ENCODE data around the gene ALK.

Gene ALK

DNA sequence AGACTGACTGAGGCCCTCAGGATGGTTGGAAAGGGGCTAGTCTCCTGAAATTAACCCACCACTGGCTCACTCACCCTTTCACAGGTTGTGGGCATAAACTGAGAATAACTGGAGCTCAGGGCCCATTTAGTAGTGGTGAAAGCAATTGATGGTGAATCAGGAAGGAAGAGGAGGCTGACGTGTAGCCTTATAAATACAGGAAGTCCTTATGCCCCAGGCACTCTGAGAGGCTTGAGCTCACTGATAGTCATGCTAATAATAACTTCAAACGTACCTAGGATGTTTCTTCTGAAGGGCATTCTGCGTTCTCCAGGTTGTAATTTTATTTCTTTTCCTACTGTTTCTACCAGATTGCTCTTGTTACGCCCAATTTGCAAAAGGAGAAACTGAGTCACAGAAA lies 477.8 kb downstream of the ALK start:
- FAIRE-seq = no peak

DNA sequence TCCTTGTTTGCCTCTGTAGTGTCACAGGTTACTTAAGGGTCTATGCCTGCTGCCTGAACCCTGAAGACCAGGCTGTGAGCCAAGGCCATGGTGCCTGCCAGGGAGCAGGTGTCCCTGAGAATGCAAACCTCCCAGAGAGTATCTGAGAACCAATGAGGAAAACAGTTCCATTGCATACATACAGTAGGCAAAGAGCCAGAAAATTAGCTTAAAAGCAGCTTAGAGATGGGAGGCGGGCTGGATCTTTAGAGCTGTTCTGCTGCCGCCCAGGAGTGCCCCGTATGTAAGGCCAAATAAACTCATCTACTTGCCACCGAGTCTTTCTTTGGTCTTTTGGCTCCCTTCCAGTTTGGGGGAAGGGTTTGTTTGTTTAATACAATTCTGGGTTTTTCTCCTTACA lies 478.2 kb downstream of the ALK start:
- no peak for FAIRE-seq

DNA sequence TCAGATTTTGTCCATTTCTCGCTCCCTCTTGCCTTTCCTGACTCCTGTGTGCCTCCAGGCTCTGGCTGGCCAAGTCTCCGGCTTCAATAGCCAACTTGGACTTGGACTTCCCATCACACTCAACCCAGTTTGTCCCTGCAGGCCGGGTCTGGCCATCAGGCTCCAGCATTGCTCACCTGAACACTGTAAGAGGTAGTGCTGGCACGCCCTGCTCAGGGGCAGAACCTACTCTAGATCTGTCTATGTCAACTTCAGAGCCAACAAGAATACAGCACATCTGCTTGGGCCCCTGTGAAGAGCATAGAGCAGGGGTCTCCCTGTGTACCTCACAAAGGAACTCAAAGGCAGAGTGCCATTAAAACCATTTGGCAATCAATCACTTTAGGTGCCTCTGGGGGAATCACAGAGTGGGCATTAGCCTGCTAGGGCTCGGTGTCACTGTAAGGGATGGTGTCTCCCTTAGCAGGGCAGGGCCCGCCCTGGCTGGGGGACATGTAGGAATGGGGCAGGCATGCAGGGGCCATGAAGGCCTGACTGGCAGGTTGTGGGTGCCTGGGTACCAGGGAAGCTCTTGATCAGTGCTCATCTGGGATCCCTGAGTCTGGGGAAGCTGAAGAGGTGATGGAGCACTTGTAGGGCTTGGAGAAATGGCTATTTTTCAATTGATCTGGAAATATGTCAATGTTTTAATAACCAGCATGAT lies 480.3 kb downstream of the ALK start:
- FAIRE-seq = no peak

DNA sequence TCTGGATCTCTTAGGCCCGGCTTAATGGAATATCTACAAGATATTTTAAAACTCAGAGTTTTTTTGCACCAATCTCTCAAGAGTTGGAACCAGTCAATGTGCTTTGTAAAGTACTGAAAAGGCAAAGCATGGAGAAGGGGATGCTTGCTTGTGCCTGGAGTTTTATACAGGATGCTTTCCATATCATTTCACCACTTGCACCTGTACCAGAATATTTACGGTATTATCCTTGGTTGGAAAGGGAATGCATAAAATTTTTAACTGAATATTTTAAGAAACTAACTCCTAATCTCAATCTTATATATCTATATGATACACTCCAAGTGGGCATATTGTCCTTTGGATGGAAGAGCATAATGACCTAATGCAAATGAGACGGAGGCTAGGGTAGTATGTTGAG lies 487.5 kb downstream of the ALK start:
- FAIRE-seq = no peak

DNA sequence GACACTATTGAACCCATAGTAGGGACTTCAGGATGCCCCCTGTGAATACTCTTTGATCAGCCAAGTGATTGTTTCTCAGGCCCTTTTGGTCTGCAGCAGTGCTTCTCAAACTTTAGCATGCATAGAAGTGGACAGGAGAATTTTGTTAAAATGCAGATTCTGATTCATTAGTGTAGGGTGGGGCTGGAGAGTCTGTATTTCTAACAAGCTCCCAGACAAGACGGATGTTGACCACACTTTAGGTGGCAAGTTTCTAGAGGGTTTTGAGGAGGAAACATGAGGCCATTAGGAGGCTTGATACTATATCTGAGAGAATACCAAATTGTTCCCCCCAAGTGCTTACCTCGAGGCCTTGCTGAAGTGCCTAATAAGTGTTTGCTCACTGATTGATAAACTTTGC lies 488.3 kb downstream of the ALK start:
- no peak for FAIRE-seq

DNA sequence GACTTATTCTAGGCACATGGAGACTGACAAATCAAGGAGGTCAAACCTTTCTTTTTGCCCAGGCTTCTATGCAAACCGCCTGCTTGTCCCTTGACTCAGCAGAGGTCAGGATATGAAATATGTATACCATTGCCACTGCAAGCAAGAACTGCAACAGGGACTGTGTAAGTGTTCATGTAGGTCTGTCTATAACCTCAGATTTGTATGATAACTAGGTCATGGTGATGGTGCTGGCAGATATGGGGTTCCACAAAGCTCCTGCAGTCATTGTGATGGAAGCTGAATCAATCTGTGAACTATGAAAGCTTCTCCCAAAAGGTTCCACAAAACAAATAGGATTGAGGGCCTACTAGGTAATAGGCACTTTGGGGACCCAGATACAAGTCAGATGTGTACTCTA lies 489.9 kb downstream of the ALK start:
- no peak for FAIRE-seq

DNA sequence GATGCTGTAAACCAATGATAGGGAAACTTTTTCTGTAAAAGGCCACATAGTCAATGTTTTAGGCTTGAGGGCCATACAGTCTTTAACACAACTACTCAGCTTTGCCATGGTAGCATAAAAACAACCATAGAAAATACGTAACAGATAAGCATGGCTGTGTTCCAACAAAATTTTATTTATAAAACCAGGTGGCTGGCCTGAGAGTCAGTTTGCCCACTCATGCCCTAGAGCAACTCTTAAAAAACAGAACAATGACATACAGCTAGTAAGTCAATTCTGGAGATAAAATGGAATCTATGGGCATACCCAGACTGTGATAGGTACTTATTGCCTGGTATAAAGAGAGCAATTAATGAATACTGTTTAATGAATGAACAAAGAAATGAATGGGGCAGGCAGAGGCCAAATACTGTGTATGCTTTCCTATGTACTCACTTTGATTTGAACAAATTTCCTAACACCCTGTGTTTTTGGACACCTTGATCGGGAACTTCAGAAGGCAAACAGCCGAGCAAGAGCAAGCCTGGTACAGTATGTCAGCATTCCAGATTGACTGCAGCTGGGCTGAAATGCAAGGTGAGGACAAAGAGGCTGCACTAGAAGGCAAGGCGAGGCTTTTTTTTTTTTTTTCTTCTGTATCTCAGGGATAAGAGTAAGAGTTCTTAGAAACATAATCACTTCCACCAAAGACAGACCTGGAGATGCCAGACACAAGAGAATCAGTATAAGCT lies 490.8 kb downstream of the ALK start:
- FAIRE-seq = no peak

DNA sequence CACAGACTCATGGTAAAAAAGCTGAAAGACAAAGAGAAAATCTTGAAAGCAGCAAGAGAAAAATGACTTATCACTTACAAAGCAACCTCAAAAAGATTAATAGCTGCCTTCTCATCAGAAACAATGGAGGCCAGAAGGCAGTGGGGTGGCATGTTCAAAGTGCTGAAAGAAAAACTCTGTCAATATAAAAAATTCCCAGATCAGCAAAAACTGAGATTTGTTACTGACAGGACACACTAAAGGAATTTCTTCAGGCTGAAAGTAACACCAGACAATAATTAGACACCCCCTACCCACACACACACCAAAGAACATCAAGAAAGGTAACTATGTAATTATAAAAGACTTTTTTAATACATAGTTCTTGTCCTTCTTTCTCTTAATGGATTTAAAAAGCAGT lies 495.0 kb downstream of the ALK start:
- FAIRE-seq = no peak

DNA sequence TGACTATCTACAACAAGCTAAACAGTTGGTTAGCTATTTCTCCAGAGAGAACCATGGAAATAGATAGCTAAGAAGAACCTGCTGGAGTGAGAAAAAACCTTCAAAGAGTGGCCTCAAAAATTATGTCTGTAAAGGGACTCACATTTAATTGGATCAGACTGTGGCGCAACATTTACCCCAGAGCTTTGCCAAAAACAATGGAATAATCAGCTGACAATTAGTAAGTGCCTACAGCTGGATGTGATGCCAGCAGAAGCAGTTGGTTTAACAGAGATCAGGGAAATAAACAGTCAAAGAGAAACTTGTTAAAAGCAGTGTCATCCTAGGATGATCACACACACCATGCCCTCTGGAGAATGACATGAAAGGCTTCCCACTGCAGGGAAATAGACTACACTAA lies 495.5 kb downstream of the ALK start:
- FAIRE-seq = no peak

DNA sequence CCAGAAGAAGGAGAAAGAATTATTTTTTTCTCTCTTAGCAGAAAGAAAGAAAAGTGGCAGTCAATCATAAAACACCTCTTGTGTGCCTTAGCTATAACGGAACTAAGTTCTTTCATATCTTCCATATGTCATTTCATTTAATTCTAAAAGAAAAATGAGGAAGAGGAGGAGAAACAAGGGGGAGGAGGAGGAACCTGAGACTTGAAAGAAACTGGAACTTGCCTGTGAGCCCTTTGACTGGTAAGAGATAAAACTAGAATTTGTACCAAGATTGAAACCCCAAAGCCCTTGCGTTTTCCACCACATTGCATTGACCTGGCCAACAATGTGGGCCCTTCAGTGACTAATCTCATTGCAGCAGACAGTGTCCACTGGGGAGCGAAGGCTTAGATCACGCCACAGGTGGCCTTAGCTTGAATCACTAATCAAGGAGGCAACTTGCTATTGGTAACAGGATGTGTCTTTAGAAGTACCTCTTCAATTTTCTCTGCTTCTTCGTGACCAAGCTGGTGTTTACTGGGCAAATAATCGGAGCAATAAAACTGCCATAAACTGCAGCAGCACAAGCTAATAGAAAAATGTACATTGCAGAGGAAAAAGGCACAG lies 498.2 kb downstream of the ALK start:
- no peak for FAIRE-seq

DNA sequence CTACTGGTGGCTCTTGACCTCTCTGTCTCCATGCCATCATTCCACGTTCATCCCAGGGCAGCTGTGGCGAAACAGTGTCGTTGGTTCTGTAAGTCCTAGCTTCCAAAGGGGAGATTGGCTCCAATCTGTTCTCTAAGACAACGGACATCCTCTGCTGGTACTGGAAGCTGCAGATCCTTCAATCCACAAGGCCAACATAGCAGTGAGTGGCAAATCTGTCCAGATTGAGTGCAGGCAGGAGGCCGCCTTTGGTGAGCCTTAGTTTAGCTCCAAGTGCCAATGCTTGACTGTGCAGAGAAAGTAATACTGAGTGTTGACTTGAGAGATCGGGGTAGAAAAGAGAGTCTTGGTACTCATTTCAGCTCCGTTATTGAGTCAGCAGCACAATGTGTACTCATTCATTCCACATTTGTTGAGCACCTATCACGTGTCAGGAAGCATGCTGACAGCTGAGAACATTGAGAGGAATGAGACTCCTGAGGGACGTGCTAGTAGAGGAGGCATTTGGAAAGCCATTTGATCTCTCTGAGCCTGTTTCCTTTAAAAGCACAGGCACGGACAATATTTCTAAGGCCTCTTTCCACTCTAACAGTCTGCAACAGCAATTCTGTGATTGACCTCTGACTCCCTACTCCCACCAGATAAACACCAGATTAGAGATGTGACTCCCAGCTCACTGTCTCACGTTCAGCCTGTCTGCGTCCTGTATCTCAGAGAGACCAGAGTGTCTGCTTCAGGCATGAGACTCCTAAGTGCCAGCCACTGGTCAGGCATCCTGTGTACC lies 500.2 kb downstream of the ALK start:
- no peak for FAIRE-seq

DNA sequence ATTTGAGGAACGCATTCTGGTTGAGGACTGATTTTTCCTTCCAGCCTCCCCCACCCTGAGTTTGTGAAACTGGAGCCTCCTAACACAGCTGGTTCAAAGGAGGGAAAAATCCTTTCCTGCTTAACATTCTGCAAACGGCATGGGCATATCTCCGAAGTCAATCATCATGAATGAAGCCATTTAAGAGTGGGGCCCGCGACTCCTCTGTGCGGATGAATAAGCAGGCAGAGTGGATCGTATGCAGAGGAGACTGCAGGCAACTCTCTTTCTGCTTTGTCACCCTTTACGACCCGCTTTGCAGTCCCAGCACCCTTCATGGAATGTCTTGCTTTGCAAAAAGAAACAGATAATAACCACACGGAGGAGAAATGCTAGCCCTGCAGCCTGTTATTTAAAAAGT lies 500.9 kb downstream of the ALK start:
- FAIRE-seq = no peak

DNA sequence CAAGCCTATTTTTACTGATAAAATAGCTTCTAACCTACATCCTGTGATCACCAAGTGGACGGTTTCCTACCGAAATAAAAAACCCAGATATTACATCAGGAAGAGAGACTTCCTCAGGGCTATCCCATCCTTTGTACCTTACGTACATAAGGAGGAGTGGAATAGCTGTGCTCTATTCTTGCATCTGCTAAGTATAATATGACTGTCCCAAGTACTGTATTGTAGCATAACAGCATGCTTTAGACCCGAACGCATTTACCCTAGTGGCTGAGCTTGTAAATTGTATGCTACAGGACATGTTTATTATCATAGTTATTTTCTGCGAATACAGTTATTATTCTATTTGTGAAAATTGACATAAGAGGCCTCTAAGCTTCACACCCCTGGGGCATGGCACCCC lies 503.8 kb downstream of the ALK start:
- FAIRE-seq = no peak

DNA sequence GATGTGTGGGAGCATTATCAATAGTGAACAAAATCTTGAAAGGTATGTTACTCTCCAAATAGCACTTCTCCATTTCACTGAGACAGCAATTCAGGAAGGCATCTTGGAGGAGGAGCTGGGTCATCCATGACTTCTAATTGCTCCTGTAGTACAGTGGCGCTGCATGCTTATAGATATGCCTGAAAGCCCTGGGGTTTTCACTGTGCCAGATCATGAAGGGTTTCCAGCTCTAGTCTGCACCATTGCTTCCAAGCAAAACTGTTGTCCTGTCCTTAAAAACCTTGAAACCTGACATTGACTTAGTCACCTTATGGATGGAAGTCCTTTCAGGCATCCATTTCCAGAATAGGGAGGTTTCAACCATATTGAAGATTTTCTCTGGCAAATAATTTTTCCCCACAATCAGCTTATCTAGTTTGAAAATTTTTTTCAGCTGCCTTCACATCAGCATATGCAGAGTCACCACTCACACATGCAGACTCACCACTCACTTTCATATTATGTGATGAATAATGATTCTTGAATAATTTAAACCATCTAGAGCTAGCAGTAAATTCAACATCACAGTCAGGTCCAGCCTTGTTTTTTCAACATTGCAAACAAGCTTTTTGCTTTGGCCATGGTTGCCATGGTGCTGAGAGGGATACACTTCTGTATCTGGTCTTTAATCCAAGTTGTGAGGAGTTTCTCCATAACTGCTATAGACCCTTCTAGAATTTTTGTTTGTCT lies 509.0 kb downstream of the ALK start:
- no peak for FAIRE-seq

DNA sequence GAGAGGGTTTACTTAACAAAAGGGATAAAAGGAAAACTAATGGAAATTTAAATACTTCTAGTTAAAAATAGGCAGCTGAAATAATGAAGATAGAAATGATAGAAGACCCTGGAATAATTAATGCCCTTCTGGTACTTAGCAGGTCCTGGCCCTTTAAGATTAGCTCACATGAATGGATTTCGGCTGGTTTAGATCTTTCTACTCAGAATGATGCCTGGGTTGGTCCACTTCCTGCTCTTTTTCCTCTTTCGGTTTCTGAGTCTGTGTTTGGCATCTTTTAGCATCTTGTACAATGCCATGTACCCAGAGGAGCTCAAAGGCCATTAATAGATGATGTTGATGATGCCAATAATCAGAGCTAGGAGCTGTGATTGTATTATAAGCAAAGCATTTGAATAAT lies 515.7 kb downstream of the ALK start:
- FAIRE-seq = no peak

DNA sequence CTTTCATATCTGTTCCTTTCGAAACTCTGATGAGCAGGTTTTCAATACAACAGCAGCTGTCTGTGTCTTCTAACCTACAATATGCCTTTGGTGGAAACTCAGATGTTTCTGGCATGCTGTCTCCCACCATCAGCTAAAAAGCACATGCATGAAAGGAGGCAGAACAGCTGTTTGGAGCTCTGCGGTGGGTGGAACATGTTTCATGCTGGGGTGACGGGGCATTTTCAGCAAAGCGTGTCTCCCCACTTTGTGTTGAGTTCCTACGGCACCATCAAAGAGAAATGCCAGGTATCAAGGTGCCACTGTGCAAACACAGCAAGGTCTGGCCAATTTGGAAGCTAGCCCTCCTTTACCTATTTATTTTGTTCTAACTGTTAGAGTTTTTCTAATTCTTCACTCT lies 516.1 kb downstream of the ALK start:
- no peak for FAIRE-seq

DNA sequence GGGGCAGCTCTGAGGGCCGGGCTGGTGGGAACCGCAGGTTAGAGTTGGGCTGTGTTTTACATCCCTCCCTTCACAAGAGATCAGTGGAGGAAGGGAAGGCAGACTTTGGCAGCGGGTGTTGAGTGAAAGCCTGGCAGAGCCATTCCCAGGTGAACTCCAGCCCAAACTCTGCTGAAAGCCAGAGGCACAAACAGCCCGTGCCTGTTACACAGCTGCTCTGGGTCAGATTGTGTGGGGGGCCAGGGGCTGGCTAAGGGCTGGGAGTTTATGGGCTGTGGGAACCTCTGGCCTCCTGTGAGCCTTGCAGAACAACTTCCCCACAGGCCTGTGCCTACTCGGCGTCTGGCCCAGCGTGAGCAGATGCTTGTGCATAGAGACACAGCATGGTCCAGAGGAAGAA lies 519.4 kb downstream of the ALK start:
- no peak for FAIRE-seq

DNA sequence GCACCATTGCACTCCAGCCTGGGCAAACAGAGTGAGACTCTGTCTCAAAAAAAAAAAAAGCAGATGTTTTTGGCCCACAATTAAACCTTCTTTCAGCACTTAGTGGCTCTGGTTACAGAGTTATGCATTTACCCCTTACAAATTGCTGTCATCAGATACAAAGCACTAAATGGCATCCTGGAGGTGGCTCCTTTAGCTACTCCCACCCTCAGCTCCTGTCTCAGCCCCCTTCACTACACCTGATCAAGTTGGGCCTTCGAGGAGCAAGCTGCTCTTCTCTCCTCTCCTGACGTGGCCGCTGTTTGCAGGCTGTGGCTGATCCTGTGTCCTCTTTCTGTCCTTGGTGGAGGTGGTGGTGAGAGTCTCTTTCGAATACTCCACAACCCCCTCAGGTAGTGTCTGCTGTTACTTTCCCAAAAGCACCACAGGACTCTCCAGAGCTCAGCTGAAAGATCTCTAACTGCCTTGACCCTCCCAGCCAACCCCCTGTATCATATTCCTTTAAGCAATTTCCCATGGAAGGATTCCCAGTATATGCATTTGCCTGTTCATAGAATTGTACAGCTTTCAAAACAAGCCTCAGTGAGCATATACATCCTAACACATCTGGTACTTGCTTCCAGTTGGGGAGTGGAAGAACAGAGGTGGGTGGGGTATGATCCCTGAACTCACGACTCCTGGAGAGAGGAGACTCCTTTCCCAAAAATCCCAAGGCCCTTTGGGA lies 520.3 kb downstream of the ALK start:
- no peak for FAIRE-seq

DNA sequence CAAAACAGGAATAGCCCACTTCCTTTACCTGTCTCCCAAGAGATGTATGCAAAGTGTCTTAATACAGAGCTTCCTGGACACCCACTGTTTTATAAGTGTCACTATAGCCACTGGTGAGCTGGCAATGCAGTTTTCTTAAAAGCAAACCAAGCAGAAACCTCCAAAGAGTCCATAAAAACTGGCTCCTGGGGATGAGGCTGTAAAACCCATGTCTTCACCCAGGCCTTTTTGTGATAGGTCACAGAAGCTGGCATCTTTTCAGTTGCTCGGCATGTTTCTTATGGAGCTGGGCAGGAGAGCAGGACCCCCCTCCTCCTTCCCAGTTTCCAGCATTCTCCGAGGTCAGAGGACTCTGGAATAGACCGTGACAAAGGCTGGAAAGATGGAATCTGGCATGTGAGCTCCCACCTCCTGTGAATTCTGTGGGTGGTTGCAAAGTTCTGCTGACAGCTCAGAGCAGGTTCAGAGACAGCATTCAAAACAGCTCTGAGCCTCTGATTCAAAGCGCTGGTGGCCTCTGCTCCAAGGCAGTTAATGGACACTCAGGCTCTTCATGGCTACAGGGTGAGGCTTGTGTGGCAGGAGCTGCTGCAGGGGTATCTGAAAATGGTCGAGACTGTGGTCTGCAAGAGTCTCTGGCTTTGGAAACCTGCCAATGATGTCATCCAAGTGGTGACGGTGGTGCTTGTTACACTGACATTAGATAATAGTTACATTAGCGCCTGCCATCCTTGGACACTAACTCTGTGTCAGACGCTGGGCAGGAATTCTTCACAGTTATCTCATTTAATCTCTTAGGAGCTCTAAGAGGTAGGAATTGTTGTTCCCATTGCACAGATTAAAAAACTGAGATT lies 522.8 kb downstream of the ALK start:
- no peak for FAIRE-seq

DNA sequence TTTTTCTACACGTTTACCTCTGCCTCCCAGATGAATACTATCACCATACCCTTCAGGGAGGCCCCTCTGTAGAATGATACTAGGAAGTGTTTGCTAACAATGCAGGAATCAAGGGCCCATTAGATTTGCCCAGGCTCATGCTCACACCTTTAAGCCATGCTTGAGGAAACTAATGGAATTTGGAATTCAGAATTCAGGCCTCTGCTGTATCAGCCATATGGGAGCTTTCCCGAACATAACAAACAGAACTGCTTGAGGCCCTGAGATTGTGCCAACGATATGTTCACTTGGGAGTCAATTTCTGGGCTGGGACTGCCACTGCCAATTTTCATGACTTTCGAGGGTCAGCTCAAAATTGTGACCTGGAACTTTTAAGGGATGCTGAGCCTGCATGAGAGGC lies 523.7 kb downstream of the ALK start:
- FAIRE-seq = no peak

DNA sequence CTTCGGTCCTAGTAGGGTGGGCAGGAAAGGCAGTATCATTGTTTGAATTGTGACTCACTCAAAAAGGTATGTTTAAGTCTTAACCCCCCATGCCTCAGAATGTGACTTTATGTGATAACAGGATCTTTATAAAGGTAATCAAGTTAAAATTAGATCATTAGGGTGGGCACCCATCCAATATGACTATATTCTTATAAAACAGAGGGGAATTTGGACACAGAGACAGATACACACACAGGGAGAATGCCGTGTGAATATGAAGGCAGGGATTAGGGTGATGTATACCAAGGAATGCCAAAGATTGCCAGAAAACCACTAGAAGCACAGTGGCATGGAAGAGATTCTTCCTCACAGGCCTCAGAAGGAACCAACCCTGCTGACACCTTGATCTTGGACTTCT lies 524.3 kb downstream of the ALK start:
- FAIRE-seq = no peak
